HepG2 (cell line): Measurements from ENCODE around the gene DNLZ. TPM values are rescaled to one million over a fixed set of nuclear protein-coding genes. Genes with fewer than 3 reads are reported as not detected.

ENCODE experiments used
- ATAC-seq: fragments of 200-7000 bp; cut with Tn5 transposase; 3 replicates; pipeline ENCODE4 v1.9.1; 2020; ENCODE audit warnings: mild to moderate bottlenecking, moderate library complexity
- BruUV-seq: library from RNA; stranded (reverse); fragments of 400-500 nt; replicated peaks from 2 replicates; lab custom pipeline; 2021; lab: Mats Ljungman, UMichigan
- CTCF ChIA-PET: fragments of 300-600 bp; formaldehyde crosslinking; extraction: SDS; loops from one replicate; lab custom pipeline; 2021; ENCODE audit warnings: low total read pairs, inconsistent platforms, low intra/inter-chr PET ratio; lab: Yijun Ruan, JAX
- POLR2A ChIA-PET: fragments of 350-600 bp; sonication (Branson Sonifier 250); formaldehyde crosslinking; loops from one replicate; lab custom pipeline; 2020; ENCODE audit warnings: antibody characterized with exemption, inconsistent platforms; lab: Yijun Ruan, JAX
- DNase-seq: peaks from one replicate; pipeline ENCODE4 v3.0.0-alpha.2; 2015; ENCODE audit warnings: low spot score
- FAIRE-seq: peaks from 3 replicates; lab custom pipeline; 2011; peaks lifted over from hg19 to GRCh38; lab: Jason Lieb, UNC
- H2AFZ ChIP-seq: one replicate; pipeline ENCODE4 v1.6.1; 2011; ENCODE audit warnings: low read length, inconsistent platforms
- H3K27ac ChIP-seq: fragments of 300-600 bp; 3 replicates; pipeline ENCODE4 v1.8.0; 2011; ENCODE audit warnings: mixed run types, mild to moderate bottlenecking, mixed read lengths, low read length, inconsistent platforms; ENCODE audit not compliant: insufficient read depth; ENCODE audit errors: extremely low read length
- H3K27me3 ChIP-seq, 2 experiments: fragments of 200-600 bp in 1 of 2; 2 replicates in 1 of 2; 3 replicates in 1 of 2; pipeline versions ENCODE4 v1.6.0 to v1.8.0; 2011; ENCODE audit warnings: low read length in 2 of 2, mild to moderate bottlenecking in 2 of 2, moderate library complexity in 2 of 2, inconsistent platforms in 1 of 2; ENCODE audit not compliant: insufficient read depth in 2 of 2, control insufficient read depth in 1 of 2
- H3K36me3 ChIP-seq, 2 experiments: fragments of 200-600 bp in 1 of 2; replicated peaks in 1 of 2; 2 replicates in 1 of 2; 3 replicates in 1 of 2; pipeline versions ENCODE4 v1.5.1 to v1.8.0; 2011; ENCODE audit warnings: low read length in 2 of 2, inconsistent platforms in 1 of 2; ENCODE audit not compliant: insufficient read depth in 2 of 2, control insufficient read depth in 1 of 2
- H3K4me1 ChIP-seq: 2 replicates; pipeline ENCODE4 v1.5.1; 2012; ENCODE audit warnings: low read length, inconsistent platforms; ENCODE audit not compliant: insufficient read depth
- H3K4me2 ChIP-seq: 2 replicates; pipeline ENCODE4 v1.6.0; 2011; ENCODE audit warnings: low read depth, low read length, inconsistent platforms
- H3K4me3 ChIP-seq, 3 experiments: fragments of 200-600 bp in 1 of 3; sonication (generic), shearing (Covaris generic) in 1 of 3; replicated peaks in 1 of 3; 2 replicates each; pipeline ENCODE4 v1.5.1; 2011 to 2016; ENCODE audit warnings: low read length in 3 of 3, inconsistent platforms in 2 of 3, low read depth in 2 of 3, mild to moderate bottlenecking in 2 of 3, control low read depth in 1 of 3, mixed read lengths in 1 of 3; ENCODE audit not compliant: insufficient read depth in 1 of 3
- H3K79me2 ChIP-seq: one replicate; pipeline ENCODE4 v1.6.1; 2011; ENCODE audit warnings: low read length, inconsistent platforms; ENCODE audit not compliant: insufficient read depth
- H3K9ac ChIP-seq: 2 replicates; pipeline ENCODE4 v1.6.0; 2011; ENCODE audit warnings: mild to moderate bottlenecking, low read depth, low read length, inconsistent platforms; ENCODE audit not compliant: insufficient read depth
- H3K9me3 ChIP-seq: 2 replicates; pipeline ENCODE4 v1.5.1; 2012; ENCODE audit warnings: mild to moderate bottlenecking, low read length
- H4K20me1 ChIP-seq: 2 replicates; pipeline ENCODE4 v1.6.0; 2011; ENCODE audit warnings: inconsistent platforms, mild to moderate bottlenecking, low read length, moderate library complexity; ENCODE audit not compliant: insufficient read depth
- MAF1 ChIP-seq: sonication (generic); formaldehyde crosslinking; IDR thresholded peaks from 2 replicates; pipeline ENCODE4 v1.5.0; 2020; ENCODE audit warnings: missing genetic modification reagents, borderline replicate concordance
- MLXIP ChIP-seq: sonication (generic); formaldehyde crosslinking; IDR thresholded peaks from 2 replicates; pipeline ENCODE4 v1.9.0; 2021; ENCODE audit warnings: missing genetic modification reagents, borderline replicate concordance
- PBX3 ChIP-seq: sonication (generic); formaldehyde crosslinking; IDR thresholded peaks from 2 replicates; pipeline ENCODE4 v1.8.1; 2023; ENCODE audit warnings: missing genetic modification reagents, inconsistent platforms, borderline replicate concordance
- POLR2AphosphoS5 ChIP-seq: IDR thresholded peaks from 2 replicates; pipeline ENCODE4 v1.6.1; 2012; ENCODE audit warnings: low read depth, low read length
- SYNCRIP ChIP-seq: fragments of 200-400 bp; formaldehyde crosslinking; IDR thresholded peaks from 2 replicates; pipeline ENCODE4 v1.6.1; 2018; ENCODE audit warnings: mild to moderate bottlenecking, low read depth, low read length; ENCODE audit not compliant: insufficient read depth
- TFDP1 ChIP-seq: IDR thresholded peaks from 2 replicates; pipeline ENCODE4 v1.6.1; 2016; ENCODE audit warnings: missing compliant biosample characterization, missing genetic modification reagents, borderline replicate concordance
- ZEB1 ChIP-seq: IDR thresholded peaks from 2 replicates; pipeline ENCODE4 v1.6.1; 2012; ENCODE audit warnings: mild to moderate bottlenecking, low read depth, inconsistent platforms; ENCODE audit not compliant: insufficient replicate concordance
- ZNF543 ChIP-seq: sonication (generic); formaldehyde crosslinking; IDR thresholded peaks from 2 replicates; pipeline ENCODE4 v1.4.0; 2020; ENCODE audit warnings: mild to moderate bottlenecking, missing genetic modification reagents
- ZNF75D ChIP-seq: sonication (generic); formaldehyde crosslinking; IDR thresholded peaks from 2 replicates; pipeline ENCODE4 v1.8.1; 2023; ENCODE audit warnings: missing genetic modification reagents, mild to moderate bottlenecking, borderline replicate concordance
- ZSCAN31 ChIP-seq: sonication (generic); formaldehyde crosslinking; IDR thresholded peaks from 2 replicates; pipeline ENCODE4 v1.5.0; 2020; ENCODE audit warnings: low read depth, mild to moderate bottlenecking, missing genetic modification reagents
- WGBS: methylation state at CpG from one replicate; pipeline ENCODE4 v1.1.6; 2017; ENCODE audit warnings: low lambda C conversion rate; 5-methylcytosine and 5-hydroxymethylcytosine counted together
- in situ Hi-C: cut with HindIII; loops from 2 replicates; pipeline ENCODE4 v1.10.0; 2017; ENCODE audit warnings: low pct_unique_long_range_greater_than_20kb; ENCODE audit not compliant: extremely low pct_ligation_motif_present
- intact Hi-C: fragments of 100-400 bp; cut with micrococcal nuclease; formaldehyde crosslinking; loops from one replicate; pipeline ENCODE4 v1.10.0; 2022; ENCODE audit not compliant: unreplicated experiment
- polyA plus RNA-seq, 8 experiments: library from polyadenylated mRNA; depleted of rRNA in 3 of 8; stranded (reverse) in 7 of 8; unstranded in 1 of 8; fragments of >200 nt; fragmentation: Illumina TruSeq in 4 of 8; extraction: Trizol in 4 of 8; gene quantifications; 2 replicates each; pipeline versions ENCODE4 v1.2.1 to v1.2.3, GENCODE V29; 2011 to 2016; ENCODE audit warnings: low read depth in 4 of 8, missing spikeins in 1 of 8, mixed read lengths in 1 of 8; ENCODE audit not compliant: insufficient read depth in 1 of 8
- total RNA-seq, 5 experiments: library from RNA; depleted of rRNA; stranded (reverse); fragments of >200 nt; fragmentation: Illumina TruSeq; extraction: Trizol; gene quantifications; 2 replicates each; pipeline ENCODE4 v1.2.3, GENCODE V29; 2016; ENCODE audit warnings: low read depth in 1 of 5

DNLZ gene
- total and polyA plus RNA-seq, 2 of the 13 experiments (the other 11 are each of a cell fraction or from before 2014, with no cell fraction given) = 3.4 to 8.0 TPM

DNA sequence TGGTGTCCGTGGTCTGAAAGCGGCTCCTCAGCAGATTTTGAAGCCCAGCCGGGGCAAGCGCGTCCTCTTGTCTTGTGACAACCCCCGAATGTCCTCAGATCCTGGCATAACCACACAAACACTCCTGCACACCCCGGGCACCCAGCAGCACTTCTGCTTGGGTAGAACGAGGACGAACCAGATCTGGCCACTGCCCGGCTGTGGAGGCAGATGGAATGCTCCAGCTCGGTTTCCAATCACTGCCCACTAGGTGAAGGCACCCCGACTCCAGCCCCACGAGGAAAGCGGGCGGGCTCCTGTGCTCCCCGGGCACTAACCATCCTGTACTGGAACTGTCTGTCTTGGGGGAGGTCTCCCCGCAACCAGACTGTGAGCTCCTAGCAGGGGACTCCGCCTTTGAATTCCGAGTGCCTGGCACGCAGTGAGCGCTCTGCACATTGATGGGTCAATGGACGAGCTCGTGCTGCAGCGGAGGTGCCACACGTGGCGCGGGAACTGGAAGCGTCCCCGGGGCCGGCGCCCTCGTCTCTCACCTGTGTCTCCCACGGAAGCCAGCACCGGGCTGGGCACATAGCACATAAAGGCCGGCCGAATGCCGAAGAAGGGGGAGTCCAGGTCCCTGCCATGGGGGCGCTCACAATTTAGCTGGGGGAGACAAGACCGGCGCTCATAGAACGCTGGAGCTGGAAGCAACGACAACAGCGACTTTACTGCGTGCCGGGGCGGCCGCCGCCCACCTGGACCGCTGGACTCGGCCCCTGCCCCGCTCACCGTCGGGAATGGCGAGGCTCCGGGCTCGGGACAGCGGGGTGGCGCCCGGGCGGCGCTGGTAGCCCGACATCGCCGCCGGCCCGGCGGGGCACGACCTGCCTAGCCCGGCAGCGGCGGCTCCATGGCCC, 46.3 kb upstream of the DNLZ start:
- TSS peak; percentile 65 for BruUV-seq
- no peak for FAIRE-seq
- peak; percentile 55 for ATAC-seq
- peak overlapping the region; percentile 95 for H3K4me2 ChIP-seq
- WGBS = 58% methylated on average over 10 of the region's 71 CpGs
- POLR2A ChIA-PET = interaction anchor here (0.7 to 2.4 kb wide), 7 partner anchors 9 to 74 kb away, joined by 3 to 16 read pairs (median 3); partner anchors contain the start of genes CARD9 and DNLZ
- H3K4me1 ChIP-seq = peaks cover 36% of the 10 kb centered on the region
- DNase-seq = peak; percentile 30
- H3K27me3 ChIP-seq = no peaks in the 10 kb centered on the region; a peak in 1 of 5 replicates
- H3K4me3 ChIP-seq = peak overlapping the region; percentile 70 to 99 (median 89)
- no peaks in the 10 kb centered on the region for H3K9me3 ChIP-seq
- intact Hi-C loops (no loop called here), in situ Hi-C loops (no loop called here)
- H2AFZ ChIP-seq = no peak overlapping the region
- H3K27ac ChIP-seq = peak overlapping the region; percentile 75
- peaks cover 21 to 48% of the 10 kb centered on the region in 2 experiments for H3K36me3 ChIP-seq
- peaks cover 8% of the 10 kb centered on the region for H4K20me1 ChIP-seq
- CTCF ChIA-PET = no interaction called here
- peak overlapping the region; percentile 90 for H3K9ac ChIP-seq
- H3K79me2 ChIP-seq = peaks cover 49% of the 10 kb centered on the region
- no peak for TF ChIP-seq ZSCAN31 (CRISPR knock-in tag)
- peak; percentile 63; the same call in 1 of the 2 replicates for TF ChIP-seq TFDP1 (CRISPR knock-in tag)
- no peak for TF ChIP-seq MAF1 (CRISPR knock-in tag)
- TF ChIP-seq ZEB1 = no peak
- TF ChIP-seq ZNF543 (CRISPR knock-in tag) = peak; percentile 59; the same call in 1 of the 2 replicates
- TF ChIP-seq MLXIP (CRISPR knock-in tag) = peak; percentile 70; the same call in 1 of the 2 replicates
- no peak for TF ChIP-seq ZNF75D (CRISPR knock-in tag)
- no peak for TF ChIP-seq SYNCRIP
- TF ChIP-seq POLR2AphosphoS5 = no peak
- peak; percentile 58; the same call in 1 of the 2 replicates for TF ChIP-seq PBX3
